ENCODE results near the gene FAM234A.

Gene FAM234A

DNA sequence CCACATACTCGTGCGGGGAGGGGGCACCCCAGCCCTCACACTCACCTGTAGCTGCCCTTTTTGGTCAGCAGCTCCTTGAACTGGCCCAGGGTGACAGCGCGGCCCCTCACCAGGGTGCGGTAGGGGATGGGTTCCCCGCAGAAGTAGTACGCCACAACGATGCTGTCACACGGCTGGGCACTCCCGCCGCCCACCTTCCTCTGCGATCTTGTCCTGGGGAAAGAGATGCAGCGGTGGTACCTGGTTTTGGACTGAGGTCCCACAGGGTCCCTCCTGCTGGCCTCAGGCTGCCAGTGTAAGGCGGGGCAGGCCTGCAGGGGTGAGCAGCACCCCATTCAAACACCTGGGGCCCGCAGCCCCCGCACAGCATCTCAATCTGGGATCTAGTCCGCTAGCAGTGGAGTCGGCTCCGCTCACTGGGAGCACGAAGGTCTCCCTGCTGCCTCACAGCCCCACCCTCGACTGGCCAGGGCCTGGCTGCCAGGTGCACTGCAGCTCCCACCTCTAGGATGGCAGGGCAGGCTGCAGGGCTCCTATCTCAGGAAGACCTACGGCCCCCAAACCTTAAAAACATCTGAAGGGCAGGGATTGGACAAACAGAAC lies 54.9 kb downstream of the FAM234A start:
- no peak for DNase-seq
- peaks cover 0 to 3% (median 0%) of the 10 kb centered on the region in 5 experiments for H3K9me3 ChIP-seq (ENCODE audit: control extremely low read depth in 1 of 5, control insufficient read depth in 4 of 5, insufficient read depth in 2 of 5, low read depth in 1 of 5, low read length in 4 of 5)
- no peak overlapping the region for H3K27ac ChIP-seq (ENCODE audit: insufficient read depth in 1 of 2, low read depth in 1 of 2, low read length in 2 of 2, poor library complexity in 1 of 2, severe bottlenecking in 2 of 2)
- POLR2A ChIA-PET, result no interaction called here
- WGBS (ENCODE audit: insufficient coverage), result 98% methylated on average over 21 of the region's 22 CpGs
- no peak overlapping the region for H3K4me3 ChIP-seq (ENCODE audit: control insufficient read depth in 1 of 7, extremely low read depth in 1 of 7, insufficient read depth in 4 of 7, low read depth in 2 of 7, low read length in 6 of 7)
- CTCF ChIA-PET, result interaction anchor here (0.8 to 1.0 kb wide), 2 partner anchors 10 to 19 kb away, joined by 3 read pairs; no protein-coding TSS in a partner anchor
- H3K36me3 ChIP-seq (ENCODE audit: control insufficient read depth in 4 of 4, insufficient read depth in 4 of 4, low read length in 3 of 4), result peaks cover 3 to 74% (median 56%) of the 10 kb centered on the region in 4 experiments
- H3K4me1 ChIP-seq (ENCODE audit: control extremely low read depth in 1 of 4, control insufficient read depth in 4 of 4, insufficient read depth in 4 of 4, low read length in 3 of 4), result no peaks in the 10 kb centered on the region
- no peaks in the 10 kb centered on the region for H3K27me3 ChIP-seq (replicated peaks in 2 of 5; ENCODE audit: control insufficient read depth in 4 of 5, insufficient read depth in 5 of 5, low read length in 4 of 5)

DNA sequence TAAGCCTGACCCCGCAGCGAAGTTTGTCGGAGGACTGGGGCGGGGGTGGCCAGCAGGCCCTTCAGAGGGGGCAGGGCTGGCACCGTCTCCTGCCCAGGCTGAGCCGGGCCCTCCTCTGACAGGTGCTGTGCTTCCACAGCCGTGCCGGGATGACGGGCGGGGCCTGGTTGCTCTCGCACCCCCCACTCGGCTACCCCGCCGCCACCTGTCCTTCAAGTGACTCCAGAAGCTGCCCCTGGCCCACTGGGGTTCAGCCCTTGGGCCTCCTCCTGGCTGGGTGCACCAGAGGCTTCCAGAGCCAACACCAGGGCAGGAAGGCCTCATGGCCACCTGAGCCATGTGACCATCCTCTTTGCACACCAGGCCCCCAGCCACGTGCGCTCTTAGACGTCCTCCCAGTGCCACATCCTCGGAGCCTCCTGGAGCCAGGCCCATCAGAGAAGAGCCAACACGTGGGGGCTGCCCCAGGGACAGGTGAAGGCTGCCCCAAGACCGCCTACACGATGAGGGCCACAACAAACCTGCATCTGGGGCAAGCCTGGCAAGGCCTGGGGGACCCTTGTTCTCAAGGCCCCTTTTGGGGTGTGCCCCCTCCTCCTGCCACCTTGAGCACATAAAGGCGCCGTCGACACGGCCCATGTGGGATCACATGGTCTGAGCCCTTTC lies 55.5 kb downstream of the FAM234A start:
- WGBS (ENCODE audit: insufficient coverage), result 95% methylated on average over 25 of the region's 25 CpGs
- ChIA-PET POLR2A (no interaction called here), CTCF (no interaction called here)
- DNase-seq, result no peak
- no peak overlapping the region for H3K4me3 ChIP-seq (ENCODE audit: control insufficient read depth in 1 of 7, extremely low read depth in 1 of 7, insufficient read depth in 4 of 7, low read depth in 2 of 7, low read length in 6 of 7)
- no peaks in the 10 kb centered on the region for H3K27me3 ChIP-seq (replicated peaks in 2 of 5; ENCODE audit: control insufficient read depth in 4 of 5, insufficient read depth in 5 of 5, low read length in 4 of 5)
- H3K27ac ChIP-seq (ENCODE audit: insufficient read depth in 1 of 2, low read depth in 1 of 2, low read length in 2 of 2, poor library complexity in 1 of 2, severe bottlenecking in 2 of 2), result no peak overlapping the region
- no peaks in the 10 kb centered on the region for H3K4me1 ChIP-seq (ENCODE audit: control extremely low read depth in 1 of 4, control insufficient read depth in 4 of 4, insufficient read depth in 4 of 4, low read length in 3 of 4)
- H3K9me3 ChIP-seq (ENCODE audit: control extremely low read depth in 1 of 5, control insufficient read depth in 4 of 5, insufficient read depth in 2 of 5, low read depth in 1 of 5, low read length in 4 of 5), result peaks cover 0 to 3% (median 0%) of the 10 kb centered on the region in 5 experiments
- peaks cover 3 to 74% (median 56%) of the 10 kb centered on the region in 4 experiments for H3K36me3 ChIP-seq (ENCODE audit: control insufficient read depth in 4 of 4, insufficient read depth in 4 of 4, low read length in 3 of 4)

DNA sequence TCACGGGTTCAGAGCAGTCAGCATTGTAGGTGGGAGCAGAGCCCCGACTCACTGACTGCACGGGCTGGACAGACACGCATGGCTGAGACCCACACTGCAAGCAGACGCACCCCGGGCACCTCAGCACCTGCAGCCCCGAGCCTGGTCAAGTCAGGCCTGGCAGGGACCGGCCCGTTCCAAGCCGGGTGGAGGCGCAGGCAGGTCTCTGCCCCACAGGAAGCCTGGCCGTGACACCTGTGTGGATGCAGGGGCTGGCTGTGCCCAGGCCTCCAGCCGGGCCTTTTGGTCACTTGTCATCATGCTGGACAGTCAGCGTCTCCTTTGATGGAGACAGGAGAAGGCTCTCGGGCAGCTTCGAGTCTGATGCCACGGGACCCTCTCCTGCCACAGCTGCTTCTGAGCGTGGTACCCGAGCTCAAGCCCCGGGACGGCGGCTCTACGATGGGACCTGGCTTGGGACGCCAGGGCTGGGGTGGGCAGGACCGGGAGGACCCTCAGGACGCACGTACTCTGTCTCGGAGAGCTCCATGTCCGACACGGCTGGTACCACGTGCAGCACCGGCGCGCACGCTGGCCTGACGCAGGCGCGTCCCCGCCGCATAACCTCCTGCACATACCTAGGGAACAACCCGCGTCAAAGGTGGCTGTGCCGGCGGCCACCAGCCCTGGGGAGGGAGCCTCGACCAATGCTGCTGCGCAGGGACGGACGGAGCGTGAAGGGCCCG lies 56.2 kb downstream of the FAM234A start:
- no peak for DNase-seq
- Histone ChIP-seq H3K4me1 (ENCODE audit: control extremely low read depth in 1 of 4, control insufficient read depth in 4 of 4, insufficient read depth in 4 of 4, low read length in 3 of 4) (no peaks in the 10 kb centered on the region), H3K4me3 (ENCODE audit: control insufficient read depth in 1 of 7, extremely low read depth in 1 of 7, insufficient read depth in 4 of 7, low read depth in 2 of 7, low read length in 6 of 7) (no peak overlapping the region), H3K36me3 (ENCODE audit: control insufficient read depth in 4 of 4, insufficient read depth in 4 of 4, low read length in 3 of 4) (peaks cover 3 to 74% (median 58%) of the 10 kb centered on the region in 4 experiments), H3K27ac (ENCODE audit: insufficient read depth in 1 of 2, low read depth in 1 of 2, low read length in 2 of 2, poor library complexity in 1 of 2, severe bottlenecking in 2 of 2) (no peak overlapping the region), H3K27me3 (replicated peaks in 2 of 5; ENCODE audit: control insufficient read depth in 4 of 5, insufficient read depth in 5 of 5, low read length in 4 of 5) (no peaks in the 10 kb centered on the region), H3K9me3 (ENCODE audit: control extremely low read depth in 1 of 5, control insufficient read depth in 4 of 5, insufficient read depth in 2 of 5, low read depth in 1 of 5, low read length in 4 of 5) (peaks cover 0 to 3% (median 0%) of the 10 kb centered on the region in 5 experiments)
- WGBS (ENCODE audit: insufficient coverage), result 98% methylated on average over 50 of the region's 50 CpGs
- POLR2A ChIA-PET, result no interaction called here
- CTCF ChIA-PET, result no interaction called here

DNA sequence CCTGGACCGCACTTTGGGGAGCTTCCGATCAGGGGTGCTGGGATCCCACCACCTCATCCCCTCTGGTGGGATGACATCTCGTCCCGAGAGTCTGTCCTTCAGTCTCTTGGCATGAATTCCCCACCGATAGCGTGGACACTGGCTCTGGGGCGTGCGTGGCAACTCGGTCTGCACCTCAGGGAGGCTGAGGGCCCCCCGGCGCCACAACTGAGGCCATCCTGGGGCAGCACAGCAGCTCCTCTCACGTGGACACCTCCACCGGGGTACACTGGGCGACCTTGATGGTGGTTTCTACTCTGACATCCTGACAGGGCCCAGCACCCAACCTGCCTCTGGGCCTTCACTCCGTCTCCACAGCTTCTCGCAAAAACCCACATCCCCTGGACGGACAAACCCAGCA lies 56.9 kb downstream of the FAM234A start:
- 94% methylated on average over 16 of the region's 17 CpGs for WGBS (ENCODE audit: insufficient coverage)
- no peak overlapping the region for H3K27ac ChIP-seq (ENCODE audit: insufficient read depth in 1 of 2, low read depth in 1 of 2, low read length in 2 of 2, poor library complexity in 1 of 2, severe bottlenecking in 2 of 2)
- DNase-seq, result no peak
- ChIA-PET CTCF (no interaction called here), POLR2A (no interaction called here)
- H3K4me3 ChIP-seq (ENCODE audit: control insufficient read depth in 1 of 7, extremely low read depth in 1 of 7, insufficient read depth in 4 of 7, low read depth in 2 of 7, low read length in 6 of 7), result no peak overlapping the region
- H3K9me3 ChIP-seq (ENCODE audit: control extremely low read depth in 1 of 5, control insufficient read depth in 4 of 5, insufficient read depth in 2 of 5, low read depth in 1 of 5, low read length in 4 of 5), result no peaks in the 10 kb centered on the region
- no peaks in the 10 kb centered on the region for H3K27me3 ChIP-seq (replicated peaks in 2 of 5; ENCODE audit: control insufficient read depth in 4 of 5, insufficient read depth in 5 of 5, low read length in 4 of 5)
- H3K4me1 ChIP-seq (ENCODE audit: control extremely low read depth in 1 of 4, control insufficient read depth in 4 of 4, insufficient read depth in 4 of 4, low read length in 3 of 4), result peaks cover 0 to 4% (median 0%) of the 10 kb centered on the region in 4 experiments
- peaks cover 6 to 77% (median 57%) of the 10 kb centered on the region in 4 experiments for H3K36me3 ChIP-seq (ENCODE audit: control insufficient read depth in 4 of 4, insufficient read depth in 4 of 4, low read length in 3 of 4)

DNA sequence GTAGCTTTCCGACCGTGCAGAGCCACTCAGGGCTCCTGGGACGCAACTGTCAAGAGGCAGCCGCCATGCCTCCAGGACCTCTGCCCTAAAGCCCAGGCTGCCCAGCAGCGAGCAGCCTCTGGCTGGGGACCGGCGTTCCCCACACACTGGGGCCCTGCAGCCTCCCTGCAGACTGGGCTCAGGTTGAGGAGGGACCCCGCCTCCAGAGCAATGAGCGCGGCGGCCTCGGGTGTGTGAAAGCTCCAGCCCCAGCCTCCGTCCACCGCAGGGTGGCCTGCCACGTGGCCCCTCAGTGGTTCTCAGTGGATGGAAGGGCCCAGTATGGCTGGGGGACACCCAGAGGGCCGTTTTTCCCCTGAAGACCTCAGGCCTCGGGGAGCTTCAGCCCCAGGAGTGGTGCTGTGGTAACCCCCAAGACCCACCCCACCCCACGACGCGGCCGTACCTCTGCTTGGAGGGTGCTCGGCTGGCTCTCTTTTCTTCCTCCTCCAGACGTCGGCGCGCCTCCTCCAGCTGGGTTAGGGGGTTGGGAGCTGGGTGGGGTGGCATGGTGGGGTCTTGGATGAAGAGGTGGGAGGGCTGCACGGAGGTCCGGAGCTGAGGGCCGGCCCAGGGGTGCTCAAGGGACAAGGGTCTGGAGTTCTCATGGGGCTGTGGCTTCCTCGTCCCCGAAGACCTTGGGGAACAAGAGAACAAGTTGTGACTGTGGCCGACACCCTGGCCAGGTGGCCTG lies 58.6 kb downstream of the FAM234A start:
- Histone ChIP-seq H3K36me3 (ENCODE audit: control insufficient read depth in 4 of 4, insufficient read depth in 4 of 4, low read length in 3 of 4) (peaks cover 12 to 77% (median 56%) of the 10 kb centered on the region in 4 experiments), H3K4me1 (ENCODE audit: control extremely low read depth in 1 of 4, control insufficient read depth in 4 of 4, insufficient read depth in 4 of 4, low read length in 3 of 4) (peaks cover 0 to 4% (median 0%) of the 10 kb centered on the region in 4 experiments), H3K4me3 (ENCODE audit: control insufficient read depth in 1 of 7, extremely low read depth in 1 of 7, insufficient read depth in 4 of 7, low read depth in 2 of 7, low read length in 6 of 7) (no peak overlapping the region), H3K27ac (ENCODE audit: insufficient read depth in 1 of 2, low read depth in 1 of 2, low read length in 2 of 2, poor library complexity in 1 of 2, severe bottlenecking in 2 of 2) (no peak overlapping the region), H3K27me3 (replicated peaks in 2 of 5; ENCODE audit: control insufficient read depth in 4 of 5, insufficient read depth in 5 of 5, low read length in 4 of 5) (no peaks in the 10 kb centered on the region), H3K9me3 (ENCODE audit: control extremely low read depth in 1 of 5, control insufficient read depth in 4 of 5, insufficient read depth in 2 of 5, low read depth in 1 of 5, low read length in 4 of 5) (no peaks in the 10 kb centered on the region)
- 93% methylated on average over 13 of the region's 32 CpGs for WGBS (ENCODE audit: insufficient coverage)
- ChIA-PET POLR2A (interaction anchor here (0.6 kb wide), 1 partner anchor 127 kb away, joined by 6 read pairs; no protein-coding TSS in a partner anchor), CTCF (interaction anchor here (0.9 to 1.2 kb wide), 2 partner anchors 9 to 58 kb away, joined by 3 to 4 read pairs; no protein-coding TSS in a partner anchor)
- DNase-seq, result no peak

DNA sequence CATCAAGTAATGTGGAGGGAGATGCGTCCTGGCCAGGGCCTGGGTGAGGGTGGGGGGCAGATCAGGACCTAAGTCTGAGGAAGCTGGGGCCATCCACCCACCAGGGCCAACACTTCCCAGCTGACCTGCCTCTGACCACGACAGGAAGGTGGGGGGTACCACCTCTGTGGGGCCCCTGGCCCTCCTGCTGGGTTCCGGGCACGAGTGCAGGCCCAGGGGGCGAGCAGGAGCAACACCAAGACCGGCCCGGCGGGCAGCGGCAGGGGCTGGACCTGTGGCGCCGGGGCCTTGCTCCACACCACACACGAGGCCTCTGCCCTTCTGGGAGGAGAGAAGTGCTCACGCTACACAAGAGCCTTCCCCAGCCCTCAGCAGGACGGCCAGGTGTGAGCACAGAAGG lies 61.7 kb downstream of the FAM234A start:
- Histone ChIP-seq H3K9me3 (ENCODE audit: control extremely low read depth in 1 of 5, control insufficient read depth in 4 of 5, insufficient read depth in 2 of 5, low read depth in 1 of 5, low read length in 4 of 5) (no peaks in the 10 kb centered on the region), H3K27me3 (replicated peaks in 2 of 5; ENCODE audit: control insufficient read depth in 4 of 5, insufficient read depth in 5 of 5, low read length in 4 of 5) (no peaks in the 10 kb centered on the region), H3K4me1 (ENCODE audit: control extremely low read depth in 1 of 4, control insufficient read depth in 4 of 4, insufficient read depth in 4 of 4, low read length in 3 of 4) (peaks cover 0 to 4% (median 0%) of the 10 kb centered on the region in 4 experiments), H3K4me3 (ENCODE audit: control insufficient read depth in 1 of 7, extremely low read depth in 1 of 7, insufficient read depth in 4 of 7, low read depth in 2 of 7, low read length in 6 of 7) (no peak overlapping the region), H3K27ac (ENCODE audit: insufficient read depth in 1 of 2, low read depth in 1 of 2, low read length in 2 of 2, poor library complexity in 1 of 2, severe bottlenecking in 2 of 2) (no peak overlapping the region), H3K36me3 (ENCODE audit: control insufficient read depth in 4 of 4, insufficient read depth in 4 of 4, low read length in 3 of 4) (peaks cover 9 to 53% (median 37%) of the 10 kb centered on the region in 4 experiments)
- POLR2A ChIA-PET, result interaction anchor here (0.5 kb wide), 1 partner anchor 54 kb away, joined by 3 read pairs; no protein-coding TSS in a partner anchor
- 100% methylated on average over 5 of the region's 14 CpGs for WGBS (ENCODE audit: insufficient coverage)
- CTCF ChIA-PET, result interaction anchor here (0.9 kb wide), 1 partner anchor 11 kb away, joined by 3 read pairs; no protein-coding TSS in a partner anchor
- no peak for DNase-seq
